OCI-LY1 (cell line): Measurements from ENCODE around the gene USP46.

Experiments used
- EZH2 ChIP-seq: fragments of 200-600 bp; sonication (generic), shearing (Covaris generic); IDR thresholded peaks from 2 replicates; pipeline ENCODE4 v1.8.0; 2017; ENCODE audit warnings: borderline replicate concordance, mixed run types, mild to moderate bottlenecking, antibody characterized with exemption, low read length, moderate library complexity, mixed read lengths
- TF ChIP-seq, protein P1 (sequence below): fragments of 200-600 bp; sonication (generic), shearing (Covaris generic); IDR thresholded peaks from 2 replicates; pipeline ENCODE4 v1.5.1; 2017; ENCODE audit warnings: mild to moderate bottlenecking, antibody characterized with exemption, low read length, moderate library complexity, mixed read lengths

DNA sequence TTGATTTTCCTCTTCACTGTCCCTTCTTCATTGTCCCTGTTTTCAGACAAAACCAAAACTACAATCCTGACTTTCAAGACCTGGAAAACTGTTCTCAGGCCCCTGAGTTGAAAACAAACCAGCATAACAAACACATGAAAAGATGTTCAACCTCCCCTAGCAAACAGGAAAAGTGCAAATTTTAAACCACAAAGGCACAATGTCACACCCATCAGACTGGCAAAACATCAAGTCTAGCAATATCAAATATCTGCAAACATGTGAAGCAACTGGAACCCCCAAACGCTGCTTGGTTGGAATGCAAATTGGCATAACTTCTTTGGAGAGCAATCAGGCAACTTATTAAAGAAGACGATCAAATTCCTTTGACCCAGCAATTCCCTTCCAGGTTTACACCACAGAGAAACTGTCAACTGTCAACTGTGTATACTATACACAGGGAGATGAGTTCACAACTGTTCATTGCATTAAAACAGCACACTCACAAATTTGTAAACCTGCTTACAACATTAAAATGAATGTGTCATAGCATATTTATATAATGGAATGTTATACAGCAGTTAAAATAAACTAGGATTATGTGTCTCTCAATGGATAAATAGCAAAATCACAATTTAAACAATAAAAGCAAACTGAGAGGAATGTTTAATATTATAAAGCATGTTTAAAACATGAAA lies 7.0 kb downstream of the USP46 start:
- TF ChIP-seq, protein P1, sequence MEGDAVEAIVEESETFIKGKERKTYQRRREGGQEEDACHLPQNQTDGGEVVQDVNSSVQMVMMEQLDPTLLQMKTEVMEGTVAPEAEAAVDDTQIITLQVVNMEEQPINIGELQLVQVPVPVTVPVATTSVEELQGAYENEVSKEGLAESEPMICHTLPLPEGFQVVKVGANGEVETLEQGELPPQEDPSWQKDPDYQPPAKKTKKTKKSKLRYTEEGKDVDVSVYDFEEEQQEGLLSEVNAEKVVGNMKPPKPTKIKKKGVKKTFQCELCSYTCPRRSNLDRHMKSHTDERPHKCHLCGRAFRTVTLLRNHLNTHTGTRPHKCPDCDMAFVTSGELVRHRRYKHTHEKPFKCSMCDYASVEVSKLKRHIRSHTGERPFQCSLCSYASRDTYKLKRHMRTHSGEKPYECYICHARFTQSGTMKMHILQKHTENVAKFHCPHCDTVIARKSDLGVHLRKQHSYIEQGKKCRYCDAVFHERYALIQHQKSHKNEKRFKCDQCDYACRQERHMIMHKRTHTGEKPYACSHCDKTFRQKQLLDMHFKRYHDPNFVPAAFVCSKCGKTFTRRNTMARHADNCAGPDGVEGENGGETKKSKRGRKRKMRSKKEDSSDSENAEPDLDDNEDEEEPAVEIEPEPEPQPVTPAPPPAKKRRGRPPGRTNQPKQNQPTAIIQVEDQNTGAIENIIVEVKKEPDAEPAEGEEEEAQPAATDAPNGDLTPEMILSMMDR = no peak
- no peak for TF ChIP-seq EZH2
